Stimulated activated CD4-positive, alpha-beta T cell treated with anti-CD3 and anti-CD28 coated beads, Interleukin-12 subunit alpha, Interleukin-12 subunit beta, amount 100 ng/mL, for 48 hours (primary cell): ENCODE data around the gene SORT1.

ENCODE experiments used
- DNase-seq, 3 donors: peaks; one replicate each; pipeline ENCODE4 v3.0.0-alpha.2; 2020; ENCODE audit warnings: low read depth in 2 of 3, low spot score in 1 of 3

Gene SORT1

DNA sequence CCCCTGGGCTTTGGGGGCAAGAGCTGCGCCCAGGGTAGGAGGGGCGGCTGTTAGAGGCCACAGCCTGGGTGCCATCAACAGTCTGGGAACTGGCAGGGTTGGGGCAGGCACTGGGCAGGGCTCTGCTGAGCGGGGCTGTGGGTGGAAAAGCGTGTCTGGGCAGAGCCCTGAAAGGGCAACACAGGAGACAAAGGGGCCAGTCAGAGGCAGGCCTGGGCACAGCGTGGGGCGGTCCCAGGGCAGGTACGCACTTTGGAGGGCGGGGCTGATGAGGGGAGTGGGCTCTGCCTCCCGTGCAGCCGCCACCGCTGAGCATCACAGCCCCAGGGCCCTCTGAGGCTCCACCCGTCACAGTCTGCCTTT lies 134.5 kb downstream of the SORT1 start:
- DNase-seq: no peak

DNA sequence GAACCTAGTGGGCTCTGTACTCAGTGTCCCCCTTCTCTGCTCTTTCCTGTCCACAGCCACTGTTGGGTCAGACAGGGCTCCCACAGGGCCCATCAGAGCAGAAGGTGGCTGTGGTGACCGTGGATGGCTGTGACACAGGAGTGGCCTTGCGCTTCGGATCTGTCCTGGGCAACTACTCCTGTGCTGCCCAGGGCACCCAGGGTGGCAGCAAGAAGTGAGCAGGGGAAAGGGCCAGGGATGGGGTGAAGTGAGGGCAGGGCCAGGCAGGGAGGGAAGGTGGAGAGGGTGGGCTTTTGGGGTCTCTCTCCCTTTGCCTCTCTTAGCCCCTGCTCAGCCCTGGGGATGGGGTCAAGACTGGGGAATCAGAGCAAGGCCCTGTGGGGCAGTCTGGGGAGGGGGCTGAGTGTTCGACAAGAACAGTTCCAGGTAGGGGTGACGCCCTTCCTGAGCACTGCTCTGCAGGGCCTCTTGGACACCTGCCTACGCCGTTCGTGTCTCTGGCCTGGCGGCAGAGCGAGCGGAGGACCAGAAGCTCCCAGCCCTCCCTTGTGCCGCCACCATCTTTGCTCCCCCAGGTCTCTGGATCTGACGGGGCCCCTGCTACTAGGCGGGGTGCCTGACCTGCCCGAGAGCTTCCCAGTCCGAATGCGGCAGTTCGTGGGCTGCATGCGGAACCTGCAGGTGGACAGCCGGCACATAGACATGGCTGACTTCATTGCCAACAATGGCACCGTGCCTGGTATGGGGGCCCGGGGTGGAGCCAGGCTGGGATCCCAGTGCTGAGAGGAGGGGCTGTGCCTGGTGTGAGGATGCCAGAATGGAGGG lies 135.3 kb downstream of the SORT1 start:
- DNase-seq: no peak

DNA sequence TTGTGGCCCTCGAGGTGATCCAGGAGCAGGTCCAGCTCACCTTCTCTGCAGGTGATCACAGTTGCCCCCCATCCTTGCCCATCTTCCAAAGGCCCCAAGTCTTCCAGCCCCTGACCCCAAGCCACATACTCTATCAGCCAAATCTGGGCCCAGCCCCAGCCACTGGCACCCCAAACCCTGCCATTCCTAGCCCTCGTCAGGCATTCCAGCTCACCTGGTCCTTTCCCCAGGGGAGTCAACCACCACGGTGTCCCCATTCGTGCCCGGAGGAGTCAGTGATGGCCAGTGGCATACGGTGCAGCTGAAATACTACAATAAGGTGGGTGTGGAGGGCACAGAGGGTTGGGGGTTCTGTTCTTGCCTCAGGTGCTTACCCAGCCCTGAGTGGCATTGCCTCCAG lies 136.1 kb downstream of the SORT1 start:
- no peak for DNase-seq

DNA sequence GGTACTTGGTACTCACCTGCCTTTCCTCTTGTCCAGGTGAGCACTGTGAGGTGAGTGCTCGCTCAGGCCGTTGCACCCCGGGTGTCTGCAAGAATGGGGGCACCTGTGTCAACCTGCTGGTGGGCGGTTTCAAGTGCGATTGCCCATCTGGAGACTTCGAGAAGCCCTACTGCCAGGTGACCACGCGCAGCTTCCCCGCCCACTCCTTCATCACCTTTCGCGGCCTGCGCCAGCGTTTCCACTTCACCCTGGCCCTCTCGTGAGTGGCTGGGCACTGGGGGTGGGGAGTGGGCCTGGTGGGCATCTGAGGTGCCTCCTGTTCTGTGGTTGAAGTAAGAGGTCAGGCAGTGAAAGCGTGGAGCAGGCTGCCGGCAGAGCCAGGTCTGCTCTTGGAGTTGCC lies 136.7 kb downstream of the SORT1 start:
- no peak for DNase-seq

DNA sequence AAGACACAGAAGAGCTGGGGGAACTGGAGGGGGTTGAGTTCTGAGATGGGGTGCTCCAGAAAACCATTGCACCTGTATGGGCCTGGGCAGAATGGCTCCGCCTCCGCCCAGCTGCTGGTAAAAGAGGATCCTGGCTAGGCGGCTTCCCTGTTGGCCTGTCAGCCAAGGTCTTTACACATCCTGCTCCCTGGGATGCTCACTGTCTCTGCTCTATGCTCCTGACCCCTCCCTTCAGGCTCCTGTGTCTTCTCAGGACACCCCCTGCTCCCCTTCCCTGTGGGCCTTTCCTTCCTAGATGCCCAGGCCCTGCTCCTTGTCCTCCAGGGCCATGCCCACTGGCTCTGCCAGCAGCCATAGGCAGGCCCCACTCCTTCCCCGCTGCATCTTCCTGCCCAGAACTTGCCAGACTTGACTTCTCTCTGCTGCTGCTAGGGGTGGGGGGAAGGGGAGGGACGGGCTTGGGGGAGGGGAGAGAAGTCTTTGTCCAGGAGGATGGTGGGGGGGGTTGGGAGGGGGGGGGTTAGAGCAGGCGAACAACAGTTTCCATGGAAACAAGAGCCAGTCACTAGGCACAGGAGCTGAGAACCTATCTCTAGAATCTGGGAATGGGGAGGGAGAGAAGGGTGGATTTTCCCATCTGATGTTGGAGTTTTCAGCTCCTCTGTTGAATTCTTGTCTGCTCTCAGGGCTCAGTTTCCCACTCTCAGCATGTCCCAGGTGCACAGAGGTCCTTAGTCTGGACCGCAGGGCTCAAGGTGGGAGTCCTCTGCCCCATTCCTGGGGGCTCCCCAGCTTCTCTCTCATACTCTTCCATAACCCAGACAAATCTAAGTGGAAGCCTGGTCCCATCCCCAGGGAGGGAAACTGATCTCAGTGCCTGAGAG lies 137.8 kb downstream of the SORT1 start:
- no peak for DNase-seq
